GM19043 (cell line): ENCODE measurements around the gene HNRNPC.
"Not testable (repeated sequence)": the region's sequence is repeated elsewhere in the genome, so short reads cannot be mapped to it uniquely, and the experiment has no call there.

ENCODE experiments used
- ATAC-seq: cut with Tn5 transposase; IDR thresholded peaks from one replicate; pipeline ENCODE4 v1.9.1; 2021; ENCODE audit warnings: low read depth; ENCODE audit not compliant: unreplicated experiment

Gene HNRNPC

DNA sequence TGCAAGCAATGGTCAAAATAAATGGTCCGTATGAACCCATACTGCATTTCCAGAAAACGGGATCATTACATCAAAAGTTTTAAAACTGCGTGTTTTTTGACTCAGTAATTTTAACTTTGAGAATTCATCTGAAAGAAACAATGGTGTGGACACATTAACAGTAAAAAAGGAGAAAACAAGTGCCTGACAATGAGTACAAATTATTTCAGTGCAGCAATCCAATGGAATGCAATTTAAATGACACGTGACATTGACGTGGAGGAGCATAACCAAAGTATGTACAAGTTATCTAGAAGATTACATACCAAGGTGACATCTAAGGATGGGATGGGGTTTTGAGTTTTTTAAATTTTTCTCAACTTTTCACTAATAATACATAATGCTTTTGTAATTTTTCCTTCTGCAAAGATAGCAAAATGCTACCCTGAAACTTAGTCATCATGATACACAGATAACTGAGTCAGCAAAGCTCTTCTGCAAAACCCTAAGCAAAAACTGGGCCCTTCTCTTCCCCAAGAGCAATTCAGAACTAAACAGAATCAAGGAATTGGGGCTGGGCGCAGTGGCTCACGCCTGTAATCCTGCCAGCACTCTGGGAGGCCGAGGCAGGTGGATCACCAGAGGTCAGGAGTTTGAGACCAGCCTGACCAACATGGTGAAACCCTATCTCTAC is 20.4 kb downstream of the HNRNPC start:
- no peak for ATAC-seq

DNA sequence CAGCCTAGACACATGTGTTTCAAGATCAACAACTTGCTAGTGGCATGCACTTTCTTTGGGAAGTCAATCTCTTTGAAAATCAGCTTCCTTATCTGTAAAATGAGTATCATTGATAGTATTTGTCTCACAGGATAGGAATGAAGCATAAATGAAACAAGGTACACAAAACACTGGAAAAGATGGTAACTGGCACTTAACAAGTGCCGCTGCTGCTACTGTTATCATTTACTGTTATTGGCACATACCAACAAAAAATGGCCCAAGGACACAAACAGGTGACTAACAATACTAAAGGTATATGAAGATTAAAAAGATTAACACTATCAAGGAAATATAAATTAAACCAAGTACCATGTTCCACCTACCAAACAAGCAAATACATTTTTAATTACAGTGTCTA is 20.9 kb downstream of the HNRNPC start:
- ATAC-seq = no peak

- no peak for ATAC-seq
Observed at GRCh38 chr14:21245813-21246212, 23.4 kb downstream of the HNRNPC start.

GRCh38 chr14:21244544-21244943 is 24.7 kb downstream of the HNRNPC start:
- ATAC-seq = no peak

DNA sequence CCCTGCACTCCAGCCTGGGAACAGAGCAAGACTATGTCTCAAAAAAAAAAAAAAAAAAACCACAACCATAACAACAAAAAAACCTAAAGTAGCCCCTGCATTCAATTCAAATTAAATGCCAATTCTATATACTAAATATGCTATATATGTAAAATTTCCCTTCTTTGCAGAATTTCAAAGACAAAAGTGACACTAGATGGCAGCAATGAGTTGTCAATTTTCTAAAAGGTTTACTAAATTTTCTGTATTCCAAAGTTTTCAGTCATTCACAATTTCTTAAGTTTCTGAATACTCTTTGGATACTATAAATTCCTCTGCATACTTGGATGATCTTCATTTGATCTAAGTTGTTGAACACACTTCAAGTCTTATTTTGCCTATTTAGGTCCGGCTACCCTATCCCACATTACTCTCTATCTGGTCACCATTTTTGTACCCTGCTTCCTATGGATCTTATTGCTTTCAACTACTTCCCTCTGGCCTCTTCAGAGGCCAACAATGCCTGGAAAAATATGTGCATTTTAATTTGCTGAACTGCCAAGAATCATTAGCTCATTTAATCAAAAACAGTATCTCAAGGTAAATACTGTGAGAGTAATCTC is 27.9 kb downstream of the HNRNPC start:
- ATAC-seq = no peak

GRCh38 chr14:21240417-21240816 is 28.8 kb downstream of the HNRNPC start:
- no peak for ATAC-seq

DNA sequence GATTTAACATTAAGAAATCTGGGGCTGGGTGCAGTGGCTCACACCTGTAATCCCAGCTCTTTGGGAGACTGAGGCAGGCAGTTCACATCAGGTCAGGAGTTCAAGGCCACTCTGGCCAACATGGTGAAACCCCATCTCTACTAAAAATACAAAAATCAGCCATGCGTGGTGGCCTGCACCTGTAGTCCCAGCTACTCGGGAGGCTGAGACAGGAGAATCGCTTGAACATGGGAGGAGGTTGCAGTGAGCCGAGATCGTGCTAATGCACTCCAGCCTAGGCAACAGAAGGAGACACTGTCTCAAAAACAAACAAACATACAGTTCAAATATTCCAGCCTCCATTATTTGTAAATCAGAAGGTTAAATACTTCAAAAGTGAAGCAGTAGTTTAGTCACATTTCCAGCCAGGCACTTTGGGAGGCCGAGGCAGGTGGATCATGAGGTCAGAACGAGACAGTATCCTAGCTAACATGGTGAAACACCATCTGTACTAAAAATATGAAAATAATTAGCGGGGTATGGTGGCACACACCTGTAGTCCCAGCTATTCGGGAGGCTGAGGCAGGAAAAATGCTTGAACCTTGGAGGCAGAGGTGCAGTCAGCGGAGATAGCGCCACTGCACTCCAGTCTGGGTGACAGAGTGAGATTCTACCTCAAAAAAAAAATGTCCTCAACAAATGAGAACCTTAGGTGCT is 30.3 kb downstream of the HNRNPC start:
- no peak for ATAC-seq

DNA sequence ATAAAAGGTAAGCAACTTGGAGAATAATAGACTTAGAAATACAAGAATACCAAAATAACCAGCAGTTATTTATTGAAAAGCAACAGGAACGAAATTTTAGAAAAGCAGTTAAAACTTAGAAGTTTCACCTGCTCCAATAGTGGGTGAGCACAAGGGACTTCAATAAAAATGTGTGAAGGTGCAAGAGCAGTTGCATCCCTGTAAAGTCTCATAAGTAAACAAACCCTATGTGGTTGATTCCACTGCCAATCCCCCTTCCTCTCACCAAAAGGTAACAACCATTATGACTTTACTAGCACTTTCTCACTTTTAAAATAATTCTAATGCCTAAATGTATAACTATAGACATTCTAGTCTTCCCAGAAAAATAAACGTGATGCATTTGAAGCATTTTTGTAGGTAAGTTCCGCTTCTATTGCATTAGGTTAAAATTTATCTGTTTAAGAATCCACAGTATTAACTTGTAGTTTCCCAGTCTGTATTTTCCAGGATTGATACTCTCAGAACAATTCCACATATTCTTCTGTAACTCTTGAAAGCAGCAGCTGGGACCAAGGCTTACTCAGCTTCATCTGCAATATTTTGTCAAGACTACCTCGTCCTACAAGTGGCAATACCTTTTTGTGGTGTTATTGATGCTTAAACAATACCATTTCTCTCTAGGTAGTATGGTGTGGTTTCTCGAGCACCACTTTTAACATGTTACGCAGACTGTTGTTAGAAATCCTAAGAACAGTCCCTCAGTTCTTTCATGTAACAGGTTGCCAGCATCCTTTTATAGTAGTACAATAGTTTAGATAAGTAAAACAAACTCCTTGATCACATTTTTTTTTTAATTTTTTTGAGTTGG is 32.1 kb downstream of the HNRNPC start:
- no peak for ATAC-seq

- no peak for ATAC-seq
Observed at GRCh38 chr14:21234112-21234511, 35.1 kb downstream of the HNRNPC start.

DNA sequence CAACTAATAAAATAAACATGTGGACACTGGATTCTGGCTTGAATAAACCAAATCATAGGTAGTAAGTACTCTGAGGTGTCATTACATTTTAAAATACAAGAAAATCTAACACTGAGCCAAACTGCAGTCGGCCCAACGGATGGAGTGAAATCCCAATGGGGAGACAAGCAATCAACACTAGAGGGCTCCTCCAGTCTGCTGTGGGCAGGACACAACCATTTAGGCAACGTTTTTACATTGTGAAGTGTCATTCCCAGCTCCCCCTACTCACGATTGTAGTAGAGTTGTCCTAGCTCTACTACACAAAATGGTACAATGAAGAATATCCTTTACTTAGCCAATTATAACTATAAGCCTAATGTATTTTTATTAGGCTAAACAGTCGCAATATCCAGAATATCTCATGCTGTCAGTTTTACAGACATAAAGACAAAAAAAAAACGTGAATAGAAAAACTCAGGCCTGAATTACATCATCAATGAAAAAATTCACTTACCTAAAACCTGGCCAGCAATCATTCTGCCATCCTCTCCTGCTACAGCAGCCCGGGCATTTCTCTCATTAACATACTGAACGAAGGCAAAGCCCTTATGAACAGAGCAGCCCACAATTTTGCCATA is 35.7 kb downstream of the HNRNPC start:
- no peak for ATAC-seq

- no peak for ATAC-seq
Observed at GRCh38 chr14:21231020-21231652, 38.1 kb downstream of the HNRNPC start.

GRCh38 chr14:21229821-21230220 is 39.4 kb downstream of the HNRNPC start:
- no peak for ATAC-seq

DNA sequence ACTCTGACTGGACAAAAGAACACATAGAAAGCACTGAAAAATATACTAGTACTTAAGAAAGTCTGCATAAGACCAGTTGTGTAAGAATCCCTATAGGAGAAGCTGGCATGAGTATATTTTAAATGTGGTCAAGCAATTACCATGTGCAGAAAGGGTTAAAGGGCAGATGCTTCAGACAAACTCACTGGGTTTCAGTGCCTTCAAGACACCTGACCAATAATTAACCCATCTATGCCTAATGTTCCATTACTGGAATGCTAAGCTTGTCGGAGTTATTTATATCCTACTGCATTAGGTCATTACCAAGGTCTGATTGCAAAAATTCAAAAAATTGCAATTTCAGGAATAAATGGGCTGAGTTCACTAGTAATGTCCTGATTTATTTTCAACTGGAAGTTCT is 41.3 kb downstream of the HNRNPC start:
- ATAC-seq = no peak

DNA sequence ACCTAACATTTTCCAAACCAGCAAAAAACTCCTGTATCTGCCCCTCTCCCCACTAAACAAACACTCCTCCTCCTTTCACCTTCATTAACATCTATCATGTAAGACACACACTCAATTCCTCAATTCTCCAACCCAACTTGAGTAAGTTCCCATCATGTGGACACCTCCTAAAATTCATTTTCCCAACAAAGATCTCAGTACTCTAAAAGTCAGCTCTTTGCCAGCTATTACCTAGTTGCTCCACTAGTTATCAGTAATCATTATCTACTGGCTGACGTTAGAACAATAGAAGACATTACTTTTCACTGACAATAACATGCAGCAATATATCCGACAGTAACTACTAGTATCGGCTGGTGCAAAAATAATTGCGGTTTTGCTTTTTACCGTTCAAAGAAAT is 42.1 kb downstream of the HNRNPC start:
- no peak for ATAC-seq

GRCh38 chr14:21226467-21226866 is 42.8 kb downstream of the HNRNPC start:
- no peak for ATAC-seq

DNA sequence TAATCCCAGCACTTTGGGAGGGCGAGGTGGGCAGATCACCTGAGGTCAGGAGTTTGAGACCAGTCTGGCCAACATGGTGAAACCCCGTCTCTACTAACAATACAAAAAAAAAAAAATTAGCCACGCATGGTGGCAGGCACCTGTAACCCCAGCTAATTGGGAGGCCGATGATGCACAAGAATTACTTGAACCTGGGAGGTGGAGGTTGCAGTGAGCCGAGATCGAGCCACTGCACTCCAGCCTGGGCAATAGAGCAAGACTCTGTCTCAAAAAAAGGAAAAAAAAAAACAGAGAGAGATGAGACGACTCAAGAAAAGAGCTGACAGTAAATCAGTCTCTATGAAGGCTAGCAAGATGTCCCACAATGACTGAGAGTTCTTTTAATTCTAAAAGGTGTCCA is 44.1 kb downstream of the HNRNPC start:
- not testable (repeated sequence) for ATAC-seq

- ATAC-seq = no peak
Observed at GRCh38 chr14:21220874-21221477, 48.3 kb downstream of the HNRNPC start.

- no peak for ATAC-seq
Observed at GRCh38 chr14:21219561-21220111, 49.6 kb downstream of the HNRNPC start.

- ATAC-seq = no peak
Observed at GRCh38 chr14:21219120-21219519, 50.1 kb downstream of the HNRNPC start.

DNA sequence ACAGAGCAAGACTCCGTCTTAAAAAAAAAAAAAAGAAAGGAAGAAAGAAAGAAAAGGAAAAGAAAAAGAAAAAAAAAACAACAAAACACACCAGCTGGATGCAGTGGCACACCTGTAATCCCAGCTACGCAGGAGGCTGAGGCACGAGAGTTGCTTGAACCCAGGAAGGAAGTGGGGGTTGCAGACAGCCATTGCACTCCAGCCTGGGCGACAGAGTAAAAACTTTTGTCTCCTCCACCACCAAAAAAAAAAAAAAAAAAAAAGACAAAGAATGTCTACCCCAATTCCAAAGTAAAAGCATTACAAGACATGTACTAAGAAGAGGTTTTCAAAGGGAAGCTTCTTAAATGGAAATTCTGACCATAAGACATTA is 53.4 kb downstream of the HNRNPC start:
- no peak for ATAC-seq
